HepG2 (cell line): ENCODE data around the gene TWNK. TPM values are rescaled to one million over a fixed set of nuclear protein-coding genes. Genes with fewer than 3 reads are reported as not detected.

Source experiments
- AKNA ChIP-seq: sonication (generic); formaldehyde crosslinking; IDR thresholded peaks from 2 replicates; pipeline ENCODE4 v1.4.0; 2020; ENCODE audit warnings: missing genetic modification reagents, borderline replicate concordance
- GATAD2A ChIP-seq: IDR thresholded peaks from 2 replicates; pipeline ENCODE4 v1.6.1; 2016
- IRF1 ChIP-seq: sonication (generic); formaldehyde crosslinking; IDR thresholded peaks from 2 replicates; pipeline ENCODE4 v1.4.0; 2020; ENCODE audit warnings: low read depth, mild to moderate bottlenecking, missing genetic modification reagents
- JDP2 ChIP-seq: sonication (generic); formaldehyde crosslinking; IDR thresholded peaks from 2 replicates; pipeline ENCODE4 v1.8.1; 2022; ENCODE audit warnings: missing genetic modification reagents, borderline replicate concordance
- MAFG ChIP-seq: sonication (generic); formaldehyde crosslinking; IDR thresholded peaks from 2 replicates; pipeline ENCODE4 v1.5.1; 2020; ENCODE audit warnings: mild to moderate bottlenecking, missing genetic modification reagents
- MED13 ChIP-seq: sonication (generic); formaldehyde crosslinking; IDR thresholded peaks from 2 replicates; pipeline ENCODE4 v1.5.0; 2020; ENCODE audit warnings: missing genetic modification reagents
- RBM39 ChIP-seq: fragments of 200-400 bp; formaldehyde crosslinking; IDR thresholded peaks from one replicate; pipeline ENCODE4 v1.6.1; 2018; ENCODE audit warnings: antibody characterized with exemption, mild to moderate bottlenecking, low read depth, low read length; ENCODE audit not compliant: poor library complexity, severe bottlenecking
- RFXANK ChIP-seq: IDR thresholded peaks from 2 replicates; pipeline ENCODE4 v1.6.1; 2016
- SAFB2 ChIP-seq: sonication (generic); formaldehyde crosslinking; IDR thresholded peaks from 2 replicates; pipeline ENCODE4 v1.5.1; 2020; ENCODE audit warnings: missing genetic modification reagents, low read depth, mild to moderate bottlenecking, borderline replicate concordance
- SAP130 ChIP-seq: IDR thresholded peaks from 2 replicates; pipeline ENCODE4 v1.6.1; 2016; ENCODE audit warnings: low read depth
- TCF7 ChIP-seq: sonication (generic); IDR thresholded peaks from 2 replicates; pipeline ENCODE4 v1.6.1; 2016; ENCODE audit warnings: antibody characterized with exemption, low read depth
- ZBTB1 ChIP-seq: sonication (generic); formaldehyde crosslinking; IDR thresholded peaks from 2 replicates; pipeline ENCODE4 v1.4.0; 2020; ENCODE audit warnings: missing genetic modification reagents, borderline replicate concordance
- ZBTB46 ChIP-seq: sonication (generic); formaldehyde crosslinking; IDR thresholded peaks from 2 replicates; pipeline ENCODE4 v1.4.0; 2020; ENCODE audit warnings: mild to moderate bottlenecking, missing genetic modification reagents, borderline replicate concordance
- ZHX1 ChIP-seq: sonication (generic); formaldehyde crosslinking; IDR thresholded peaks from 2 replicates; pipeline ENCODE4 v1.8.1; 2022; ENCODE audit warnings: low read depth, mild to moderate bottlenecking, missing genetic modification reagents
- ZNF296 ChIP-seq: sonication (generic); formaldehyde crosslinking; conservative IDR thresholded peaks from 2 replicates; pipeline ENCODE4 v1.5.0; 2020; ENCODE audit warnings: mild to moderate bottlenecking, missing genetic modification reagents
- polyA plus RNA-seq, 8 experiments: library from polyadenylated mRNA; depleted of rRNA in 3 of 8; stranded (reverse) in 7 of 8; unstranded in 1 of 8; fragments of >200 nt; fragmentation: Illumina TruSeq in 4 of 8; extraction: Trizol in 4 of 8; gene quantifications; 2 replicates each; pipeline versions ENCODE4 v1.2.1 to v1.2.3, GENCODE V29; 2011 to 2016; ENCODE audit warnings: low read depth in 4 of 8, missing spikeins in 1 of 8, mixed read lengths in 1 of 8; ENCODE audit not compliant: insufficient read depth in 1 of 8
- total RNA-seq, 5 experiments: library from RNA; depleted of rRNA; stranded (reverse); fragments of >200 nt; fragmentation: Illumina TruSeq; extraction: Trizol; gene quantifications; 2 replicates each; pipeline ENCODE4 v1.2.3, GENCODE V29; 2016; ENCODE audit warnings: low read depth in 1 of 5
- TF ChIP-seq, protein P1 (sequence below): sonication (generic); IDR thresholded peaks from 2 replicates; pipeline ENCODE4 v1.6.1; 2016; ENCODE audit warnings: low read depth, borderline replicate concordance
- TF ChIP-seq, protein P2 (sequence below), 2 experiments: fragments of 450-650 bp in 1 of 2; sonication (generic) in 1 of 2; formaldehyde crosslinking; IDR thresholded peaks; 2 replicates each; pipeline versions ENCODE4 v1.5.0 to v1.8.0; 2020 to 2022; ENCODE audit warnings: mild to moderate bottlenecking in 1 of 2, missing genetic modification reagents in 1 of 2

TWNK gene
- total and polyA plus RNA-seq, 2 of the 13 experiments (the other 11 are each of a cell fraction or from before 2014, with no cell fraction given): 10.7 to 16.5 TPM

- TF ChIP-seq ZBTB46 (CRISPR knock-in tag) (no peak), MAFG (CRISPR knock-in tag) (no peak), MED13 (CRISPR knock-in tag) (no peak; the same call in 1 of the 2 replicates), SAFB2 (CRISPR knock-in tag) (no peak), ZBTB1 (CRISPR knock-in tag) (no peak), GATAD2A (CRISPR knock-in tag) (0 out of 2 replicates have a peak, but pooled peaks have one; percentile 6), SAP130 (CRISPR knock-in tag) (peak; percentile 60; the same call in 1 of the 2 replicates), ZHX1 (no peak), TCF7 (no peak), RFXANK (CRISPR knock-in tag) (no peak), JDP2 (CRISPR knock-in tag) (no peak), RBM39 (no peak), AKNA (CRISPR knock-in tag) (no peak), ZNF296 (CRISPR knock-in tag) (no peak), IRF1 (no peak)
- TF ChIP-seq, protein P1, sequence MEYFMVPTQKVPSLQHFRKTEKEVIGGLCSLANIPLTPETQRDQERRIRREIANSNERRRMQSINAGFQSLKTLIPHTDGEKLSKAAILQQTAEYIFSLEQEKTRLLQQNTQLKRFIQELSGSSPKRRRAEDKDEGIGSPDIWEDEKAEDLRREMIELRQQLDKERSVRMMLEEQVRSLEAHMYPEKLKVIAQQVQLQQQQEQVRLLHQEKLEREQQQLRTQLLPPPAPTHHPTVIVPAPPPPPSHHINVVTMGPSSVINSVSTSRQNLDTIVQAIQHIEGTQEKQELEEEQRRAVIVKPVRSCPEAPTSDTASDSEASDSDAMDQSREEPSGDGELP: no peak; the same call in 1 of the 2 replicates
- TF ChIP-seq, protein P2, sequence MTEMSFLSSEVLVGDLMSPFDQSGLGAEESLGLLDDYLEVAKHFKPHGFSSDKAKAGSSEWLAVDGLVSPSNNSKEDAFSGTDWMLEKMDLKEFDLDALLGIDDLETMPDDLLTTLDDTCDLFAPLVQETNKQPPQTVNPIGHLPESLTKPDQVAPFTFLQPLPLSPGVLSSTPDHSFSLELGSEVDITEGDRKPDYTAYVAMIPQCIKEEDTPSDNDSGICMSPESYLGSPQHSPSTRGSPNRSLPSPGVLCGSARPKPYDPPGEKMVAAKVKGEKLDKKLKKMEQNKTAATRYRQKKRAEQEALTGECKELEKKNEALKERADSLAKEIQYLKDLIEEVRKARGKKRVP (CRISPR knock-in tag; IDR thresholded peaks at IDR 0.05): no peak
Measured at GRCh38 chr10:101032637-101033224, 45.4 kb downstream of the TWNK start (continued).
